Gastroesophageal sphincter (tissue), 4 donors: ENCODE results near the gene HMGN3. TPM values are rescaled to one million over a fixed set of nuclear protein-coding genes. Genes with fewer than 3 reads are reported as not detected.

Experiments used
- ATAC-seq: fragments of 150-250 bp; one replicate; pipeline ENCODE4 v1.9.1; 2016; ENCODE audit warnings: mild to moderate bottlenecking, moderate library complexity
- H3K27ac ChIP-seq, 4 donors: fragments of 200-600 bp; sonication (generic) in 3 of 4; 1 replicate in 3 of 4; 2 replicates in 1 of 4; pipeline ENCODE4 v1.5.1; 2016 to 2019
- H3K27me3 ChIP-seq: fragments of 200-600 bp; sonication (generic); one replicate; pipeline ENCODE4 v1.5.1; 2019
- H3K36me3 ChIP-seq, 2 donors: fragments of 200-600 bp; sonication (generic); one replicate each; pipeline ENCODE4 v1.5.1; 2019; ENCODE audit warnings: control low read depth in 1 of 2
- H3K4me1 ChIP-seq, 3 donors: fragments of 200-600 bp; sonication (generic); 1 replicate in 2 of 3; 2 replicates in 1 of 3; pipeline ENCODE4 v1.5.1; 2016 to 2019; ENCODE audit warnings: control low read depth in 2 of 3
- H3K4me3 ChIP-seq, 2 donors: fragments of 200-600 bp; sonication (generic); one replicate each; pipeline ENCODE4 v1.5.1; 2019; ENCODE audit warnings: mild to moderate bottlenecking in 1 of 2, moderate library complexity in 1 of 2
- H3K9me3 ChIP-seq, 3 donors: fragments of 200-600 bp; sonication (generic); one replicate each; pipeline ENCODE4 v1.5.1; 2017 to 2019; ENCODE audit warnings: control low read depth in 2 of 3
- EP300 ChIP-seq: sonication (generic); formaldehyde crosslinking; IDR thresholded peaks from one replicate; pipeline ENCODE4 v1.6.1; 2017; ENCODE audit warnings: antibody characterized with exemption, mild to moderate bottlenecking
- POLR2A ChIP-seq, 2 donors: fragments of 450-650 bp; IDR thresholded peaks; one replicate each; pipeline ENCODE4 v1.6.1; 2017; ENCODE audit warnings: antibody characterized with exemption in 2 of 2, mild to moderate bottlenecking in 2 of 2, moderate library complexity in 1 of 2
- POLR2AphosphoS5 ChIP-seq: sonication (generic); formaldehyde crosslinking; IDR thresholded peaks from one replicate; pipeline ENCODE4 v1.6.1; 2017; ENCODE audit warnings: antibody characterized with exemption
- WGBS, 2 donors: methylation state at CpG; one replicate each; pipeline ENCODE4 v1.1.5; 2018; ENCODE audit warnings: low coverage in 1 of 2; 5-methylcytosine and 5-hydroxymethylcytosine counted together
- total RNA-seq, 4 donors: library from RNA; depleted of rRNA; stranded (reverse); fragments of >200 nt; gene quantifications; one replicate each; pipeline ENCODE4 v1.1.0, GENCODE V29; 2016
- TF ChIP-seq, protein P1 (sequence below), 4 experiments: fragments of 200-600 bp in 2 of 4; fragments of 450-650 bp in 2 of 4; sonication (generic) in 1 of 4; IDR thresholded peaks; one replicate each; pipeline ENCODE4 v1.5.1; 2017 to 2019; ENCODE audit warnings: antibody characterized with exemption in 4 of 4, mild to moderate bottlenecking in 2 of 4, moderate library complexity in 2 of 4

HMGN3 gene
- total RNA-seq, 4 donors from 2014 or later = 41.4 to 97.9 (median 61.4) TPM

DNA sequence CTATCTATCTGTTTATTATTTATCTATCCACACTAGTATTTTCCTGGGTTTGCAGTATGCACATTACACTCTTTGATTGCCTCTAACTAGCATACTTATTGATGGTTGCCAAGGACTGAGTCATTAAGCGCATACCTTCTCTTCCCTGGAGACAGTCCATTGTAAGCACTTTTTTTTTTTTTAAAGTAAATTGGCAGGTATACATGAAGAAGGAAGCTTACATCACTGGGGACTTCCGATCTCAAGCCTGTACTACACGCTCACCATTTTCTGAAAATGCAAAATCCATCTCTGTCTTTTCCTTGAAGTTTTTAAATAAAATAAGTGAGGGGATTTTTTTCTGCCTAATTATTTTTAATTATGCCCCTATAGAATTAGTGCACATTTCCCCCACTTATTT lies 63.5 kb downstream of the HMGN3 start:
- Histone ChIP-seq H3K36me3 (no peaks in the 10 kb centered on the region), H3K4me3 (no peak overlapping the region), H3K27me3 (no peaks in the 10 kb centered on the region), H3K4me1 (peaks cover 2 to 12% (median 3%) of the 10 kb centered on the region in 3 donors), H3K27ac (no peak overlapping the region), H3K9me3 (no peaks in the 10 kb centered on the region)
- no peak for TF ChIP-seq POLR2A (IDR thresholded peaks at IDR 0.05)
- no peak for TF ChIP-seq POLR2AphosphoS5
- TF ChIP-seq, protein P1, sequence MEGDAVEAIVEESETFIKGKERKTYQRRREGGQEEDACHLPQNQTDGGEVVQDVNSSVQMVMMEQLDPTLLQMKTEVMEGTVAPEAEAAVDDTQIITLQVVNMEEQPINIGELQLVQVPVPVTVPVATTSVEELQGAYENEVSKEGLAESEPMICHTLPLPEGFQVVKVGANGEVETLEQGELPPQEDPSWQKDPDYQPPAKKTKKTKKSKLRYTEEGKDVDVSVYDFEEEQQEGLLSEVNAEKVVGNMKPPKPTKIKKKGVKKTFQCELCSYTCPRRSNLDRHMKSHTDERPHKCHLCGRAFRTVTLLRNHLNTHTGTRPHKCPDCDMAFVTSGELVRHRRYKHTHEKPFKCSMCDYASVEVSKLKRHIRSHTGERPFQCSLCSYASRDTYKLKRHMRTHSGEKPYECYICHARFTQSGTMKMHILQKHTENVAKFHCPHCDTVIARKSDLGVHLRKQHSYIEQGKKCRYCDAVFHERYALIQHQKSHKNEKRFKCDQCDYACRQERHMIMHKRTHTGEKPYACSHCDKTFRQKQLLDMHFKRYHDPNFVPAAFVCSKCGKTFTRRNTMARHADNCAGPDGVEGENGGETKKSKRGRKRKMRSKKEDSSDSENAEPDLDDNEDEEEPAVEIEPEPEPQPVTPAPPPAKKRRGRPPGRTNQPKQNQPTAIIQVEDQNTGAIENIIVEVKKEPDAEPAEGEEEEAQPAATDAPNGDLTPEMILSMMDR (IDR thresholded peaks at IDR 0.05) = no peak
- no peak for TF ChIP-seq EP300
- ATAC-seq = no peak
- 25 to 30% methylated on average over 3 of the region's 3 CpGs for WGBS, 2 donors

DNA sequence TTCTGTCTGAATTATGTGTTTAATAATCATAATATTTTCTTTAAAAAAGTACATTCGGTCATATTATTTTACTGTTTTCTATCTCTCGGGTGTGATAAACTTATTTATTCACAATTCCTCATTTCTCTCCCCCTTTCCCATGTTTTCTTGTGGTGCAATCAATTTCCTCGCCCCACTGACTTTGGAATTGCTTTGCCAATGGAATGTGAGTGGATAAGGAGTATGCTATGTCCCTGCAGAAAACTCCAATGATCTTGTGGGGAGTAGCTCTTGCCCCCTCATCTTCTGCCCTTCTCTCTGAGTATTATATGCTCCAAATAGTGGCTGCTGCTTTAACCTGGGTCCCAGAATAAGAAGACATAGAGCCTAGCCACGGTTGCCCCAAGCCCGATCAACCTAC lies 64.1 kb downstream of the HMGN3 start:
- H3K4me1 ChIP-seq = peaks cover 2 to 12% (median 3%) of the 10 kb centered on the region in 3 donors
- no peak for ATAC-seq

DNA sequence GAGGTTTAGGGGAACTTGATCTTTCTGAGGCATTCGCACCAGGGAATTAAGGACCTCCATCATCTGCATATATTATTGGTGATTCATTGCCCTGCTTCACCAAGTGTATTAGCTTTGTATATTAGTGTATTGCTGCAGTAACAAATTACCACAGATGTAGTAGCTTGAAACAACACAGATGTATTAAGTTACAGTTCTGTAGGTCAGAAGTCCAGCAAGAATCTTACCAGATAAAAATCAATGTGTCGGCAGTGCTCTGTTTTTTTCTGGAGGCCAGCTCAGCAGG lies 65.8 kb downstream of the HMGN3 start:
- no peak overlapping the region for H3K4me3 ChIP-seq
- no peak for TF ChIP-seq EP300
- TF ChIP-seq, protein P1 (IDR thresholded peaks at IDR 0.05) = no peak
- TF ChIP-seq POLR2AphosphoS5 = no peak
- TF ChIP-seq POLR2A (IDR thresholded peaks at IDR 0.05) = no peak
- H3K4me1 ChIP-seq = peaks cover 2 to 12% (median 3%) of the 10 kb centered on the region in 3 donors
- WGBS, 2 donors = 49 to 60% methylated on average over 2 of the region's 2 CpGs
- no peak overlapping the region for H3K27ac ChIP-seq
- H3K9me3 ChIP-seq = no peaks in the 10 kb centered on the region
- H3K36me3 ChIP-seq = no peaks in the 10 kb centered on the region
- H3K27me3 ChIP-seq = no peaks in the 10 kb centered on the region
- no peak for ATAC-seq

More for the DNA sequence above, 64.1 kb downstream of the HMGN3 start:
- 84 to 90% methylated on average over 5 of the region's 5 CpGs for WGBS, 2 donors
- Histone ChIP-seq H3K27ac (no peak overlapping the region), H3K4me3 (no peak overlapping the region), H3K27me3 (no peaks in the 10 kb centered on the region), H3K9me3 (no peaks in the 10 kb centered on the region), H3K36me3 (no peaks in the 10 kb centered on the region)
- TF ChIP-seq, protein P1 (IDR thresholded peaks at IDR 0.05) = no peak
- TF ChIP-seq POLR2AphosphoS5 (no peak), EP300 (no peak), POLR2A (IDR thresholded peaks at IDR 0.05) (no peak)

DNA sequence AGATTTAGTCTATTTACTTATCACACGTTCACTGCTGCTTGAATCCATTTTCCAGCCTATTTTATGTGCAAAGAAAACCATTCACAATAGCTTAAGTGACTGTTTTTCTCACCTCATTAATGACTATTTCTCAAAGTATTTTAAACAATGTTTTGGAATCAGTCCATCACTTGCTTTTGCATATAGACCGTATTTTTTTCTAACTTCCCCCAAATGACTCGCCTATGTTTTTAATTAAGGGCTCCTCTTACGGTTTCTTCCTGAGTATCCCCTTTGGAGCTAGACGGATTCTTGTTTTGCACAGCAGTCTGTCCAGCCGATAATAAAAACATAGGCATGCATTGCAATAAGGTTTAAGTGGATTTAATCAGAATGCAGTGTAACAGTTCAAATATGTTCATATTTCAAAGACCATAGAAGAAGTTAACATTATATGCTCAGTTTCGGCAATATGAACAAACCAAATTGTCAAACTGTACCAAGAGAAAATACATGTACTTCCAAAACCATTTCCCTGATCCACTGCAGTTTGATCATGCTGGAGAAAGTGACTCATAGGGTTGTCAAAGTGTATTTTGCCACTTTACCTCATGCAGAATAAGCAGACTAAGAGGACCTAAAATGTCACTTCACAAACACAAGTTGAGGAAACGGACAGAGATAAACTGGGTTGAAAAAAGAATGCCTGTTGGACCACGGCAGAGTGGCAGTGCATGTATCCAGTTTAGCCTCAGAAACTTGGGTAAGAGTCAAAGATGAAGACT lies 66.4 kb downstream of the HMGN3 start:
- no peak for TF ChIP-seq EP300
- TF ChIP-seq, protein P1 (IDR thresholded peaks at IDR 0.05) = no peak
- no peak for TF ChIP-seq POLR2AphosphoS5
- TF ChIP-seq POLR2A (IDR thresholded peaks at IDR 0.05) = no peak
- H3K27me3 ChIP-seq = no peaks in the 10 kb centered on the region
- no peak overlapping the region for H3K4me3 ChIP-seq
- no peaks in the 10 kb centered on the region for H3K9me3 ChIP-seq
- no peak overlapping the region for H3K27ac ChIP-seq
- ATAC-seq = no peak
- 15 to 32% methylated on average over 9 of the region's 9 CpGs for WGBS, 2 donors
- H3K4me1 ChIP-seq = peaks cover 2 to 12% (median 3%) of the 10 kb centered on the region in 3 donors
- H3K36me3 ChIP-seq = no peaks in the 10 kb centered on the region

DNA sequence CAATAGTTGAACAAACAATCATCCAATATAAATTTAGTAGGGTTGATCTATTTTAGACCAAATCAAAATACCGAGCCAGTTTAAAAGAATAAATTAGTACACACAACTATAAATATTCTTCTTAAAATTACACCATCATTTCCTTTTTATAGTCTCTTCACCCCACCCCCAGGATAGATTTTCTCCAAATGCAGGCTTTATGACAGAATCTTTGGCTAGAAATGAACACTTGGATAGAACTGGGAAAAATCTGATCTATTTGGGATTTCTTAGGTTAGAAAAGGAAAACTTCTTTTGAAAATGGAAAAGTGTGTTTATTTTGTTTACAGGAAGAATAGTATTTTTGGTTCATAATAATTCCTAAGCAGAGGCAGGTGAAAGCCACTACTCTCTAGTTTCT lies 74.6 kb downstream of the HMGN3 start:
- no peak overlapping the region for H3K27ac ChIP-seq
- 42% methylated on average over 1 of the region's 1 CpG; no CpG with 5 or more reads in 1 of the 2 donors for WGBS, 2 donors
- ATAC-seq = no peak

More for the DNA sequence above, 74.6 kb downstream of the HMGN3 start:
- Histone ChIP-seq H3K4me1 (no peaks in the 10 kb centered on the region), H3K9me3 (no peaks in the 10 kb centered on the region), H3K27me3 (no peaks in the 10 kb centered on the region), H3K4me3 (no peak overlapping the region), H3K36me3 (no peaks in the 10 kb centered on the region)
- no peak for TF ChIP-seq POLR2A (IDR thresholded peaks at IDR 0.05)
- TF ChIP-seq, protein P1 (IDR thresholded peaks at IDR 0.05) = no peak
- TF ChIP-seq POLR2AphosphoS5 = no peak
- TF ChIP-seq EP300 = no peak
